HG03469 (cell line): ENCODE data around the gene DUS3L.
"Not testable (repeated sequence)": the region's sequence is repeated elsewhere in the genome, so short reads cannot be mapped to it uniquely, and the experiment has no call there.

Experiments
- ATAC-seq: cut with Tn5 transposase; IDR thresholded peaks from one replicate; pipeline ENCODE4 v1.9.1; 2021; ENCODE audit warnings: mild to moderate bottlenecking, moderate library complexity, moderate number of reproducible peaks; ENCODE audit not compliant: unreplicated experiment

DUS3L gene

GRCh38 chr19:5778402-5778801, 12.6 kb downstream of the DUS3L start:
- ATAC-seq, result no peak

GRCh38 chr19:5775668-5776309, 15.2 kb downstream of the DUS3L start:
- ATAC-seq, result no peak

- ATAC-seq, result no peak
These were observed 16.0 kb downstream of the DUS3L start for GRCh38 chr19:5774921-5775320.

GRCh38 chr19:5773276-5773675, 17.7 kb downstream of the DUS3L start:
- no peak for ATAC-seq

- no peak for ATAC-seq
These were observed 18.5 kb downstream of the DUS3L start for GRCh38 chr19:5772416-5772815.

GRCh38 chr19:5767949-5768348, 23.0 kb downstream of the DUS3L start:
- ATAC-seq, result no peak

GRCh38 chr19:5765220-5765619, 25.7 kb downstream of the DUS3L start:
- no peak for ATAC-seq

- ATAC-seq, result no peak
These were observed 28.2 kb downstream of the DUS3L start for GRCh38 chr19:5762608-5763217.

- no peak for ATAC-seq
These were observed 37.2 kb downstream of the DUS3L start for GRCh38 chr19:5753743-5754142.

- ATAC-seq, result no peak
These were observed 39.3 kb downstream of the DUS3L start for GRCh38 chr19:5751709-5752108.

GRCh38 chr19:5749505-5749904, 41.5 kb downstream of the DUS3L start:
- no peak for ATAC-seq

GRCh38 chr19:5748920-5749319, 42.0 kb downstream of the DUS3L start:
- not testable (repeated sequence) for ATAC-seq

GRCh38 chr19:5744999-5745398, 46.0 kb downstream of the DUS3L start:
- not testable (repeated sequence) for ATAC-seq

GRCh38 chr19:5743630-5744029, 47.3 kb downstream of the DUS3L start:
- no peak for ATAC-seq

GRCh38 chr19:5742051-5742450, 48.9 kb downstream of the DUS3L start:
- no peak for ATAC-seq

- no peak for ATAC-seq
These were observed 52.5 kb downstream of the DUS3L start for GRCh38 chr19:5738423-5738822.
